Smooth muscle cell (in vitro differentiated cells): ENCODE results near the gene KCNK16. TPM values are rescaled to one million over a fixed set of nuclear protein-coding genes. Genes with fewer than 3 reads are reported as not detected.
A peak's percentile ranks its signal among the peaks of the same experiment; 100 is the strongest.

Experiments
- DNase-seq: peaks from one replicate; lab custom pipeline; 2025; ENCODE audit not compliant: unreplicated experiment; lab: John Stamatoyannopoulos, UW
- H2AFZ ChIP-seq: fragments of 200-600 bp; sonication (generic); 2 replicates; pipeline ENCODE4 v1.6.0; 2016; ENCODE audit warnings: antibody characterized with exemption, low read depth, mild to moderate bottlenecking
- H3F3A ChIP-seq: fragments of 200-600 bp; sonication (generic); 2 replicates; pipeline ENCODE4 v1.6.0; 2017; ENCODE audit warnings: antibody characterized with exemption, low read depth
- H3K27ac ChIP-seq: fragments of 200-600 bp; sonication (generic); 2 replicates; pipeline ENCODE4 v1.5.1; 2016; ENCODE audit warnings: low read depth, mild to moderate bottlenecking
- H3K27me3 ChIP-seq: fragments of 200-600 bp; sonication (generic); 2 replicates; pipeline ENCODE4 v1.6.1; 2016; ENCODE audit warnings: low read depth, mild to moderate bottlenecking
- H3K36me3 ChIP-seq: fragments of 200-600 bp; sonication (generic); 2 replicates; pipeline ENCODE4 v1.5.1; 2016; ENCODE audit warnings: low read depth
- H3K4me1 ChIP-seq: fragments of 200-600 bp; sonication (generic); 2 replicates; pipeline ENCODE4 v1.5.1; 2016; ENCODE audit warnings: low read depth
- H3K4me2 ChIP-seq: fragments of 200-600 bp; sonication (generic); 2 replicates; pipeline ENCODE4 v1.6.0; 2016; ENCODE audit warnings: mild to moderate bottlenecking
- H3K4me3 ChIP-seq: fragments of 200-600 bp; sonication (generic); 2 replicates; pipeline ENCODE4 v1.5.1; 2016; ENCODE audit warnings: mild to moderate bottlenecking
- H3K79me2 ChIP-seq: fragments of 200-600 bp; sonication (generic); 2 replicates; pipeline ENCODE4 v1.6.0; 2016; ENCODE audit warnings: low read depth, mild to moderate bottlenecking
- H3K9ac ChIP-seq: fragments of 200-600 bp; sonication (generic); 2 replicates; pipeline ENCODE4 v1.6.0; 2016; ENCODE audit warnings: low read depth
- H3K9me3 ChIP-seq: fragments of 200-600 bp; sonication (generic); replicated peaks from 2 replicates; pipeline ENCODE4 v1.5.1; 2016; ENCODE audit warnings: low read depth
- H4K20me1 ChIP-seq: fragments of 200-600 bp; sonication (generic); 2 replicates; pipeline ENCODE4 v1.6.0; 2016; ENCODE audit warnings: low read depth
- WGBS: methylation state at CpG from one replicate; pipeline ENCODE4 v1.1.7; 2016; ENCODE audit warnings: low lambda C conversion rate; 5-methylcytosine and 5-hydroxymethylcytosine counted together
- polyA plus RNA-seq: library from polyadenylated mRNA; unstranded; fragments of >200 nt; fragmentation: Nextera tagmentation; extraction: Ambion mirVana; gene quantifications from 2 replicates; pipeline ENCODE4 v1.2.1, GENCODE V29; 2016
- total RNA-seq: library from RNA; depleted of rRNA; stranded (reverse); fragments of >200 nt; gene quantifications from 2 replicates; pipeline ENCODE4 v1.2.3, GENCODE V29; 2014
- TF ChIP-seq, protein P1 (sequence below): fragments of 200-600 bp; sonication (generic); IDR thresholded peaks from 2 replicates; pipeline ENCODE4 v1.5.1; 2017; ENCODE audit warnings: borderline replicate concordance, mild to moderate bottlenecking, antibody characterized with exemption; ENCODE audit not compliant: insufficient read depth, poor library complexity, severe bottlenecking

KCNK16 gene
- total RNA-seq (not detected in 2 replicates), polyA plus RNA-seq (not detected in 2 replicates)

DNA sequence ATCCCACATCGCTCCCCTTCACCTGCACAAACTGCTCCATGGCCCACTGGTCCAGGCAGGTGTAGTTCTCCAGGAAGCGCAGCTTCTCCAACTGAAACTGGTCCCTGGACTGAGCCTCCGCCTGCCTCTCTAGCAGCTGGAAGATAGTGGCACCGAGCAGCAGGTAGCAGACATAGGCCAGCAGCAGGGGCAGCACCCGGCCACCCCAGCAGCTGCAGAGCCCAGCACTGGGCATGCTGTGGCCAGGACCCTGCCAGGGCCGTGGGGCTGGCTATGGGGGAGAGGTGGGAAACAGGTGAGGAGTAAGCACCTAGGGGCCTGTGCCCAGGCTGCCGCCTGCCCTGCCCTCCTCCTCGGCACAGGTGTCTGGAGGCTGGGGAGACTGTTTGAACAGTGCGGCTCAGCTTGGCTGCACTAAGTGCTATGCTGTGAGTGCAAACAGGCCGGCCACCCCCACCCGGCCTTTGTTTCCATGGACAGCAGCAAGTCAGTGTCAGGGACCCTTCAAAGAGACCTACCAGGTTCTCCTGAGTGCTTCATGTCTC is at the start of gene KCNK16:
TSS of gene KCNK16 (minus strand) at position 397 of the 545 bp plus-strand sequence. CDS start at position 235, 162 bp downstream.
- Histone ChIP-seq H3K36me3 (no peaks in the 10 kb centered on the region), H3K9me3 (no peaks in the 10 kb centered on the region), H2AFZ (no peak within 1 kb of the TSS)

DNA sequence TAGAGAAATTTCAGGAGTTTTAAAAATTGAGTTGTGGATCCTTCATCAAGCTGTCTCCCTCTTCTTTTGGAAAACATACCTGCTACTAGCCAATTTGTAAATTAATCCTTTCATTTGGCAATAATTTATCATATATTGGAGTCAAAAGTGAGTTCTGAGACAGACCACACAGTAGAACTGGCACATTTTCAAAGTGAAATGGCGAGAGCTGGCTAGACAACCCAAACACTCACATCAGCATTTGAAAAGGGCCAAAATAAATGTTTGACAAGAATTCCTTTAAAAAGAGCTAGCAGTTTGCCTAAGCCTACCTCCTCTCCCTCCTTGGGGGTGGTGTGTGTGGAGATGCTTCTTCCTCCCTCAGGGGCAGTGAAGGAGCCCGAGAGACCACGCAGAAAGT is 47.9 kb upstream of the KCNK16 start:
- 85% methylated on average over 3 of the region's 3 CpGs for WGBS
- Histone ChIP-seq H2AFZ (no peak overlapping the region), H3K79me2 (no peaks in the 10 kb centered on the region), H3K36me3 (no peaks in the 10 kb centered on the region), H4K20me1 (no peaks in the 10 kb centered on the region), H3K9ac (no peak overlapping the region), H3K9me3 (no peaks in the 10 kb centered on the region), H3K4me3 (no peak overlapping the region), H3F3A (no peaks in the 10 kb centered on the region), H3K27me3 (no peaks in the 10 kb centered on the region), H3K27ac (no peak overlapping the region), H3K4me2 (no peak overlapping the region), H3K4me1 (no peaks in the 10 kb centered on the region)
- no peak for DNase-seq
- TF ChIP-seq, protein P1, sequence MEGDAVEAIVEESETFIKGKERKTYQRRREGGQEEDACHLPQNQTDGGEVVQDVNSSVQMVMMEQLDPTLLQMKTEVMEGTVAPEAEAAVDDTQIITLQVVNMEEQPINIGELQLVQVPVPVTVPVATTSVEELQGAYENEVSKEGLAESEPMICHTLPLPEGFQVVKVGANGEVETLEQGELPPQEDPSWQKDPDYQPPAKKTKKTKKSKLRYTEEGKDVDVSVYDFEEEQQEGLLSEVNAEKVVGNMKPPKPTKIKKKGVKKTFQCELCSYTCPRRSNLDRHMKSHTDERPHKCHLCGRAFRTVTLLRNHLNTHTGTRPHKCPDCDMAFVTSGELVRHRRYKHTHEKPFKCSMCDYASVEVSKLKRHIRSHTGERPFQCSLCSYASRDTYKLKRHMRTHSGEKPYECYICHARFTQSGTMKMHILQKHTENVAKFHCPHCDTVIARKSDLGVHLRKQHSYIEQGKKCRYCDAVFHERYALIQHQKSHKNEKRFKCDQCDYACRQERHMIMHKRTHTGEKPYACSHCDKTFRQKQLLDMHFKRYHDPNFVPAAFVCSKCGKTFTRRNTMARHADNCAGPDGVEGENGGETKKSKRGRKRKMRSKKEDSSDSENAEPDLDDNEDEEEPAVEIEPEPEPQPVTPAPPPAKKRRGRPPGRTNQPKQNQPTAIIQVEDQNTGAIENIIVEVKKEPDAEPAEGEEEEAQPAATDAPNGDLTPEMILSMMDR = no peak

More for the DNA sequence above, at the start of gene KCNK16:
- H3K79me2 ChIP-seq = no peaks in the 10 kb centered on the region
- no peaks in the 10 kb centered on the region for H3F3A ChIP-seq
- H4K20me1 ChIP-seq = no peaks in the 10 kb centered on the region
- H3K27me3 ChIP-seq = peaks cover 82% of the 10 kb centered on the region
- no peak within 1 kb of the TSS for H3K4me3 ChIP-seq
- H3K9ac ChIP-seq = no peak within 1 kb of the TSS
- WGBS = 86% methylated on average over 11 of the region's 11 CpGs
- no peak within 1 kb of the TSS for H3K4me2 ChIP-seq
- no peak within 1 kb of the TSS for H3K27ac ChIP-seq
- no peaks in the 10 kb centered on the region for H3K4me1 ChIP-seq
- TF ChIP-seq, protein P1 = no peak
- no peak for DNase-seq

DNA sequence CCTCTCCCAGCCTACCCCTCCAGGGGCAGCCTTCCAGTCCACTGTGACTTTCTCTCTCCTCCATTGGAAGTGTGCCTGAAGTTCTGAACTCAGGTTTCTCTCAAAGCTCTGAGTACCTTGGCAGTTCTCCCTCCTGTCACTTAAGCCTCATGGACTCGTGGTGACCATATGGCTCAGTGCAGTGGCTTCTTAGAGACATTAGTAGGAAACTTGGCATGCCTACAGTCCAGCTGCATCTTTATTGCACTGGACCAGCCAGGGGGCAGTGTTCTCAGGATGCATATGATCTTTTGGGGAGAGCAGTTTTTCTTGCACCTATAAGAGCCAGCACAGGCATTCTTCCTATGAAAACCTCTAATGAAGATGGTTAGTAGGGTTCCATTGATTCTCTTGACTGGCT is 47.5 kb upstream of the KCNK16 start:
- 90% methylated on average over 1 of the region's 1 CpG for WGBS
- no peak for DNase-seq
- no peaks in the 10 kb centered on the region for H3K79me2 ChIP-seq

DNA sequence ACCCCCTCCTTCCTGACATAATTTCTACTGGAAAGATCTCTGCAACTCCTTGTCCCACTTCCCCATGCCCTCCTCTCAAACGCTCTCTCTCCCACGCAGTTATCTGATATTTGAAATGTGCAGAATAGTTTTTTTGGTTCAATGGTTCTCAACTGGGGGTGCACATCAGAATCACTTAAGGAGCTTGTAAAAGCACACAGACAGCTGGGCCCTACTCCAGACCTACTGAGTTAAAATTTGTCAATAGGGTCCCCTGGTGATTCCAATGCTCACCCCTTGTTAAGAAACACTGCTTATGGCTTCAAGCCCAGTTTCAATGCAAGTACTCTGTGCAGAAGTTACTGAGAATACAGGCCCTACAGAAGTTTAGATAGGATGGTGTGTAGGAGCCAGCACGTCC is 45.2 kb upstream of the KCNK16 start:
- H3K27me3 ChIP-seq = no peaks in the 10 kb centered on the region
- WGBS = 85% methylated on average over 3 of the region's 3 CpGs
- H3K79me2 ChIP-seq = no peaks in the 10 kb centered on the region
- H3K9me3 ChIP-seq = no peaks in the 10 kb centered on the region
- H3K4me2 ChIP-seq = no peak overlapping the region
- no peaks in the 10 kb centered on the region for H3K4me1 ChIP-seq
- H3K27ac ChIP-seq = no peak overlapping the region
- no peak overlapping the region for H3K4me3 ChIP-seq
- no peaks in the 10 kb centered on the region for H4K20me1 ChIP-seq
- H3K36me3 ChIP-seq = no peaks in the 10 kb centered on the region
- no peak for DNase-seq
- no peak overlapping the region for H3K9ac ChIP-seq
- no peaks in the 10 kb centered on the region for H3F3A ChIP-seq
- TF ChIP-seq, protein P1 = no peak
- no peak overlapping the region for H2AFZ ChIP-seq

More for the DNA sequence above, 47.5 kb upstream of the KCNK16 start:
- H3K27ac ChIP-seq = no peak overlapping the region
- no peak overlapping the region for H3K9ac ChIP-seq
- no peak overlapping the region for H3K4me2 ChIP-seq
- no peaks in the 10 kb centered on the region for H3K9me3 ChIP-seq
- H3K36me3 ChIP-seq = no peaks in the 10 kb centered on the region
- TF ChIP-seq, protein P1 = peak; percentile 6
- no peak overlapping the region for H2AFZ ChIP-seq
- H3F3A ChIP-seq = no peaks in the 10 kb centered on the region
- no peaks in the 10 kb centered on the region for H3K4me1 ChIP-seq
- no peak overlapping the region for H3K4me3 ChIP-seq
- no peaks in the 10 kb centered on the region for H3K27me3 ChIP-seq
- H4K20me1 ChIP-seq = no peaks in the 10 kb centered on the region
